B cell (primary cell): ENCODE measurements around the gene SERPINB6.

Experiments used
- EZH2 ChIP-seq: IDR thresholded peaks from 2 replicates; pipeline ENCODE4 v1.6.1; 2012; ENCODE audit warnings: borderline replicate concordance, low read depth, mild to moderate bottlenecking, moderate library complexity, low read length; ENCODE audit not compliant: insufficient read depth, poor library complexity, severe bottlenecking
- TF ChIP-seq, protein P1 (sequence below): fragments of 200-600 bp; IDR thresholded peaks from one replicate; pipeline ENCODE4 v1.8.0; 2022; ENCODE audit warnings: antibody characterized with exemption, mild to moderate bottlenecking

DNA sequence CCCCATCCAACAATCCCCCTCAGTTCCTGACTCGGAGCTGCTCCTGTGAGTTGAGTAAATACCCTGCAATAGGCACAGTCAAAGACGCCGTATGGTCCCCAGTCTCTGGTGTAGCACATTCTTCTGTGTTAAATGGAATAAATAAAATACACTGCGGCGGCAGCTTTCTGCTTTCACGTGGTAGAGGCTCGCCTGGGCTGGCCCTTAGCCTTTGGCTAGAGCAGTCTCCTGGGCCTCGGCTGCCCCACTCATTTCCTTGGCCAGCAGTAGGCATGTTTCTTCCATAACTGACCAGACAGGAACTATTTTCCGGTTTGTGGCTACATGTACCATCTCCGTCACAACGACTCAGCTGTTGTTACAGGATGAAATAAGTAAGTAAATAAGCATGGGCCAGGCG lies 20.7 kb downstream of the SERPINB6 start:
- TF ChIP-seq, protein P1, sequence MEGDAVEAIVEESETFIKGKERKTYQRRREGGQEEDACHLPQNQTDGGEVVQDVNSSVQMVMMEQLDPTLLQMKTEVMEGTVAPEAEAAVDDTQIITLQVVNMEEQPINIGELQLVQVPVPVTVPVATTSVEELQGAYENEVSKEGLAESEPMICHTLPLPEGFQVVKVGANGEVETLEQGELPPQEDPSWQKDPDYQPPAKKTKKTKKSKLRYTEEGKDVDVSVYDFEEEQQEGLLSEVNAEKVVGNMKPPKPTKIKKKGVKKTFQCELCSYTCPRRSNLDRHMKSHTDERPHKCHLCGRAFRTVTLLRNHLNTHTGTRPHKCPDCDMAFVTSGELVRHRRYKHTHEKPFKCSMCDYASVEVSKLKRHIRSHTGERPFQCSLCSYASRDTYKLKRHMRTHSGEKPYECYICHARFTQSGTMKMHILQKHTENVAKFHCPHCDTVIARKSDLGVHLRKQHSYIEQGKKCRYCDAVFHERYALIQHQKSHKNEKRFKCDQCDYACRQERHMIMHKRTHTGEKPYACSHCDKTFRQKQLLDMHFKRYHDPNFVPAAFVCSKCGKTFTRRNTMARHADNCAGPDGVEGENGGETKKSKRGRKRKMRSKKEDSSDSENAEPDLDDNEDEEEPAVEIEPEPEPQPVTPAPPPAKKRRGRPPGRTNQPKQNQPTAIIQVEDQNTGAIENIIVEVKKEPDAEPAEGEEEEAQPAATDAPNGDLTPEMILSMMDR: no peak
- TF ChIP-seq EZH2: no peak
